ENCODE data around the gene KBTBD4.

- TF ChIP-seq CTCF (IDR thresholded peaks at IDR 0.05) (no peak), POLR2A (IDR thresholded peaks at IDR 0.05) (no peak)
Measured at GRCh38 chr11:47541070-47541469, 37.7 kb downstream of the KBTBD4 start.

All from heart left ventricle (tissue), 13 donors.